HUES48 (cell line): ENCODE results near the gene TRAF7.
"Not testable (repeated sequence)": the region's sequence is repeated elsewhere in the genome, so short reads cannot be mapped to it uniquely, and the experiment has no call there.

Source experiments
- H3K27ac ChIP-seq: one replicate; pipeline ENCODE4 v1.7.0; 2013; ENCODE audit warnings: low read depth, low read length, inconsistent platforms
- H3K27me3 ChIP-seq: 2 replicates; pipeline ENCODE4 v1.6.1; 2013; ENCODE audit warnings: mild to moderate bottlenecking, low read length; ENCODE audit not compliant: control insufficient read depth, insufficient read depth
- H3K36me3 ChIP-seq: 2 replicates; pipeline ENCODE4 v1.6.1; 2013; ENCODE audit warnings: low read length; ENCODE audit not compliant: control insufficient read depth, insufficient read depth
- H3K4me1 ChIP-seq: 2 replicates; pipeline ENCODE4 v1.6.1; 2013; ENCODE audit warnings: mild to moderate bottlenecking, low read length; ENCODE audit not compliant: control insufficient read depth, insufficient read depth
- H3K4me3 ChIP-seq: 2 replicates; pipeline ENCODE4 v1.5.1; 2013; ENCODE audit warnings: mild to moderate bottlenecking, low read depth, low read length
- H3K9ac ChIP-seq: 2 replicates; pipeline ENCODE4 v1.6.1; 2013; ENCODE audit warnings: mild to moderate bottlenecking, low read depth, low read length, moderate library complexity
- H3K9me3 ChIP-seq: 2 replicates; pipeline ENCODE4 v1.6.1; 2013; ENCODE audit warnings: low read length; ENCODE audit not compliant: control insufficient read depth, insufficient read depth

Gene TRAF7

GRCh38 chr16:2135770-2136490 is 19.7 kb upstream of the TRAF7 start, which contains the start of gene PKD1:
TSS of gene PKD1 (minus strand) at chr16:2135898. CDS start at chr16:2135689, 209 bp downstream.
- not testable (repeated sequence) for H3K9ac ChIP-seq, H3K27me3 ChIP-seq, H3K9me3 ChIP-seq, H3K27ac ChIP-seq, H3K36me3 ChIP-seq, H3K4me1 ChIP-seq
- peak within 1 kb of the TSS; percentile 66 for H3K4me3 ChIP-seq

- H3K36me3 ChIP-seq: no peaks in the 10 kb centered on the region
- no peaks in the 10 kb centered on the region; the same call in 1 of the 2 replicates for H3K27me3 ChIP-seq
- H3K4me3 ChIP-seq: no peak overlapping the region
- no peak overlapping the region for H3K9ac ChIP-seq
- H3K27ac ChIP-seq: no peak overlapping the region
- H3K4me1 ChIP-seq: no peaks in the 10 kb centered on the region
- no peaks in the 10 kb centered on the region for H3K9me3 ChIP-seq
Observed at GRCh38 chr16:2142942-2143877, 12.4 kb upstream of the TRAF7 start.

- H3K27me3 ChIP-seq: no peaks in the 10 kb centered on the region; the same call in 1 of the 2 replicates
- H3K27ac ChIP-seq: no peak overlapping the region
- no peaks in the 10 kb centered on the region for H3K36me3 ChIP-seq
- no peaks in the 10 kb centered on the region for H3K4me1 ChIP-seq
- no peak overlapping the region for H3K9ac ChIP-seq
- no peak overlapping the region for H3K4me3 ChIP-seq
- no peaks in the 10 kb centered on the region for H3K9me3 ChIP-seq
Observed at GRCh38 chr16:2143878-2144485, 11.6 kb upstream of the TRAF7 start.

GRCh38 chr16:2145843-2146242 is 9.7 kb upstream of the TRAF7 start:
- H3K4me3 ChIP-seq: no peak overlapping the region
- no peak overlapping the region for H3K27ac ChIP-seq
- no peak overlapping the region for H3K9ac ChIP-seq
- peaks cover 15% of the 10 kb centered on the region; the same call in 1 of the 2 replicates for H3K4me1 ChIP-seq
- no peaks in the 10 kb centered on the region; the same call in 1 of the 2 replicates for H3K27me3 ChIP-seq
- H3K36me3 ChIP-seq: no peaks in the 10 kb centered on the region
- H3K9me3 ChIP-seq: no peaks in the 10 kb centered on the region

GRCh38 chr16:2147378-2147777 is 8.2 kb upstream of the TRAF7 start:
- Histone ChIP-seq H3K36me3 (peaks cover 8% of the 10 kb centered on the region), H3K4me3 (no peak overlapping the region), H3K4me1 (peaks cover 21% of the 10 kb centered on the region), H3K27ac (no peak overlapping the region), H3K9me3 (no peaks in the 10 kb centered on the region), H3K27me3 (no peaks in the 10 kb centered on the region; the same call in 1 of the 2 replicates), H3K9ac (no peak overlapping the region)

GRCh38 chr16:2147981-2148671 is 7.5 kb upstream of the TRAF7 start, which contains the start of gene RAB26:
TSS of gene RAB26 (plus strand) at chr16:2148625. CDS start at chr16:2148784, 159 bp downstream.
- Histone ChIP-seq H3K4me1 (peaks cover 21% of the 10 kb centered on the region), H3K9me3 (no peaks in the 10 kb centered on the region), H3K27me3 (no peaks in the 10 kb centered on the region; the same call in 1 of the 2 replicates), H3K36me3 (peaks cover 15% of the 10 kb centered on the region), H3K27ac (peak within 1 kb of the TSS; percentile 69), H3K9ac (peak within 1 kb of the TSS; percentile 27), H3K4me3 (peak within 1 kb of the TSS; percentile 68)

GRCh38 chr16:2148714-2149629 is 6.6 kb upstream of the TRAF7 start:
- peak overlapping the region; percentile 35 for H3K27ac ChIP-seq
- peaks cover 21% of the 10 kb centered on the region for H3K4me1 ChIP-seq

GRCh38 chr16:2149630-2150417 is 5.8 kb upstream of the TRAF7 start:
- Histone ChIP-seq H3K4me3 (peak overlapping the region; percentile 68), H3K27me3 (no peaks in the 10 kb centered on the region), H3K9me3 (no peaks in the 10 kb centered on the region), H3K36me3 (peaks cover 32% of the 10 kb centered on the region), H3K9ac (peak overlapping the region; percentile 27), H3K27ac (peak overlapping the region; percentile 97), H3K4me1 (peaks cover 21% of the 10 kb centered on the region)

More at GRCh38 chr16:2148714-2149629, 6.6 kb upstream of the TRAF7 start:
- H3K9me3 ChIP-seq: no peaks in the 10 kb centered on the region
- H3K36me3 ChIP-seq: peaks cover 24% of the 10 kb centered on the region
- H3K4me3 ChIP-seq: peak overlapping the region; percentile 68
- no peaks in the 10 kb centered on the region for H3K27me3 ChIP-seq
- peak overlapping the region; percentile 27 for H3K9ac ChIP-seq
